ENCODE data around the gene CARD18. TPM values are rescaled to one million over a fixed set of nuclear protein-coding genes. Genes with fewer than 3 reads are reported as not detected.

The CARD18 gene, protein sequence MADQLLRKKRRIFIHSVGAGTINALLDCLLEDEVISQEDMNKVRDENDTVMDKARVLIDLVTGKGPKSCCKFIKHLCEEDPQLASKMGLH
- not detected in 2 replicates for total RNA-seq (ENCODE audit: low replicate concordance)

DNA sequence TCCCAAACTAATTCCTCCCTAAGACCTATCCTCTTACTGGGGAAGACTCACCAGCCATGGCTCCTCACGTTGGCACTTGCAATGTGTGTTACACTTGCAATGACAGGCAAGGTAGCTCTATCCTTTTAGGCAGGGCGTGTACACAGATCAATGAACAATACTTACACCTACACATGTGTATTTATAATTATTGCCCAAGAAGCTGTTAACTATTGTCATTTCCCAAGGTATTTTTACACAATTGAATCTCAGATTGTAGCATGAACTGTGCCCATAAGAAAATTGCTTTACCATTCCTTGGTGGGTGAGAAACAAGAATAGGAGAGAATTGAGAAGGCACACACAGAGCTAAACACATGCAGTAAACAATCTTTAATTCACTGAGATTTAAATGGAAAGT, at the start of gene CARD18:
CARD18 (minus strand) TSS at position 101 of the 400 bp plus-strand sequence; CDS start at position 58, 43 bp downstream.
- no peak within 1 kb of the TSS for H2AFZ ChIP-seq (replicated peaks)
- DNase-seq (ENCODE audit: low spot score) = no peak
- no peaks in the 10 kb centered on the region for H3K27me3 ChIP-seq
- H3K9me3 ChIP-seq (ENCODE audit: low read depth) = no peaks in the 10 kb centered on the region
- no peak within 1 kb of the TSS for H3K27ac ChIP-seq
- H3K4me3 ChIP-seq = no peak within 1 kb of the TSS
- no peaks in the 10 kb centered on the region for H3K79me2 ChIP-seq (ENCODE audit: low read depth)
- H3K27me3 Mint-ChIP-seq (ENCODE audit: insufficient read depth, low read depth) = no peaks in the 10 kb centered on the region
- H3K36me3 ChIP-seq = no peaks in the 10 kb centered on the region
- no peak within 1 kb of the TSS for H3K4me2 ChIP-seq
- no peak for TF ChIP-seq EZH2phosphoT487 (IDR thresholded peaks at IDR 0.05)
- TF ChIP-seq, protein P1, sequence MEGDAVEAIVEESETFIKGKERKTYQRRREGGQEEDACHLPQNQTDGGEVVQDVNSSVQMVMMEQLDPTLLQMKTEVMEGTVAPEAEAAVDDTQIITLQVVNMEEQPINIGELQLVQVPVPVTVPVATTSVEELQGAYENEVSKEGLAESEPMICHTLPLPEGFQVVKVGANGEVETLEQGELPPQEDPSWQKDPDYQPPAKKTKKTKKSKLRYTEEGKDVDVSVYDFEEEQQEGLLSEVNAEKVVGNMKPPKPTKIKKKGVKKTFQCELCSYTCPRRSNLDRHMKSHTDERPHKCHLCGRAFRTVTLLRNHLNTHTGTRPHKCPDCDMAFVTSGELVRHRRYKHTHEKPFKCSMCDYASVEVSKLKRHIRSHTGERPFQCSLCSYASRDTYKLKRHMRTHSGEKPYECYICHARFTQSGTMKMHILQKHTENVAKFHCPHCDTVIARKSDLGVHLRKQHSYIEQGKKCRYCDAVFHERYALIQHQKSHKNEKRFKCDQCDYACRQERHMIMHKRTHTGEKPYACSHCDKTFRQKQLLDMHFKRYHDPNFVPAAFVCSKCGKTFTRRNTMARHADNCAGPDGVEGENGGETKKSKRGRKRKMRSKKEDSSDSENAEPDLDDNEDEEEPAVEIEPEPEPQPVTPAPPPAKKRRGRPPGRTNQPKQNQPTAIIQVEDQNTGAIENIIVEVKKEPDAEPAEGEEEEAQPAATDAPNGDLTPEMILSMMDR (IDR thresholded peaks at IDR 0.05) = no peak
- TF ChIP-seq EZH2 (IDR thresholded peaks at IDR 0.05) = no peak
- H3K9ac ChIP-seq = no peak within 1 kb of the TSS
- H3F3A ChIP-seq (ENCODE audit: low read depth) = no peaks in the 10 kb centered on the region
- no peak within 1 kb of the TSS for H3K4me3 Mint-ChIP-seq
- H3K9me3 Mint-ChIP-seq = no peaks in the 10 kb centered on the region
- H3K27ac Mint-ChIP-seq = no peak within 1 kb of the TSS
- no peaks in the 10 kb centered on the region for H3K36me3 Mint-ChIP-seq
- H4K20me1 ChIP-seq (ENCODE audit: low read depth) = no peaks in the 10 kb centered on the region
- no peaks in the 10 kb centered on the region for H3K4me1 Mint-ChIP-seq
- H3K4me1 ChIP-seq = no peaks in the 10 kb centered on the region

DNA sequence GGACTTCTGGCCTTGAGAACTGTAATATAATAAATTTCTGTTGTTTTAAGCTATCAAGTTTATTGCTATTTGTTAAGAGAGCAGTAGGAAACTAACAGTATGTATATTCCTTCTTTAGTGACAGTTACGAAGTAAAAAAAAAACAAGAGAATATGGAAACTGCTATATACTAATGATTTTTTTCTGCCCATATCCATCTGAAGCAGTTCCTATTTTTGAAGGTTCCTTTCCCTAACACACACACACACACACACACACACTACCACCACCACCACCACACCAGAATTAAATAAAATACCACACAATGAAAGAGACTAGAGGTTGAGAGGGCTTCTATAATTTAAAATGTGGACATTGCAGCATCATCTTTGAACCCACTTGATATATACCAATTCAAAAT, 44.4 kb upstream of the CARD18 start:
- H3K9me3 ChIP-seq (ENCODE audit: low read depth) = no peaks in the 10 kb centered on the region
- no peak overlapping the region for H2AFZ ChIP-seq (replicated peaks)
- H3K79me2 ChIP-seq (ENCODE audit: low read depth) = no peaks in the 10 kb centered on the region
- DNase-seq (ENCODE audit: low spot score) = no peak
- Mint-ChIP-seq H3K36me3 (no peaks in the 10 kb centered on the region), H3K27me3 (ENCODE audit: insufficient read depth, low read depth) (no peaks in the 10 kb centered on the region), H3K27ac (no peak overlapping the region), H3K4me1 (no peaks in the 10 kb centered on the region), H3K4me3 (no peak overlapping the region), H3K9me3 (no peaks in the 10 kb centered on the region)
- H4K20me1 ChIP-seq (ENCODE audit: low read depth) = no peaks in the 10 kb centered on the region
- H3K4me2 ChIP-seq = no peak overlapping the region
- no peaks in the 10 kb centered on the region for H3K36me3 ChIP-seq
- no peak overlapping the region for H3K9ac ChIP-seq
- H3F3A ChIP-seq (ENCODE audit: low read depth) = no peaks in the 10 kb centered on the region
- H3K27ac ChIP-seq = no peak overlapping the region
- TF ChIP-seq EZH2 (IDR thresholded peaks at IDR 0.05) (no peak), EZH2phosphoT487 (IDR thresholded peaks at IDR 0.05) (no peak)
- TF ChIP-seq, protein P1 (IDR thresholded peaks at IDR 0.05) = no peak
- H3K27me3 ChIP-seq = no peaks in the 10 kb centered on the region
- no peaks in the 10 kb centered on the region for H3K4me1 ChIP-seq
- H3K4me3 ChIP-seq = no peak overlapping the region

DNA sequence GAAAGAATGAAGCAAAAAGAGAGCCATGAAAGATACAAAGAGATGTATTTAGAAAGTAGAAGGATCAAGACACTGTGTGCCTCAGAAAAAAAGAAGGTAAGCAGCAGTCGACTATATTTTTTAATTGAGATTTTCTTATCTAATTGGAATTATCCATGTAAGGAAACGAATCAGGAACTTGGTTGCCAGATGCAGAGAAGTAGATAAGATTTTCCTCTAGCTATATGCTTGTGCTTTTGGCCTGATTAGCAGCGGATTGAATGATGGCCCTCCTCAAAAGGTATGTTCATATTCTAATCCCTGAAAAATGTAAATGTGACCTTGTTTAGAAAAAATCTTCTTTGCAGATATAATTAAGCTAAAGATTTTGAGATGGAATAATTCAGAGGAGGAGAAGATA, 43.9 kb upstream of the CARD18 start:
- Histone ChIP-seq H3K9ac (no peak overlapping the region), H3K79me2 (ENCODE audit: low read depth) (no peaks in the 10 kb centered on the region), H3K4me2 (no peak overlapping the region), H2AFZ (replicated peaks) (no peak overlapping the region), H3K36me3 (no peaks in the 10 kb centered on the region), H3F3A (ENCODE audit: low read depth) (no peaks in the 10 kb centered on the region), H3K4me1 (no peaks in the 10 kb centered on the region), H3K27me3 (no peaks in the 10 kb centered on the region), H4K20me1 (ENCODE audit: low read depth) (no peaks in the 10 kb centered on the region), H3K27ac (no peak overlapping the region), H3K4me3 (no peak overlapping the region), H3K9me3 (ENCODE audit: low read depth) (no peaks in the 10 kb centered on the region)
- Mint-ChIP-seq H3K4me3 (no peak overlapping the region), H3K4me1 (no peaks in the 10 kb centered on the region), H3K9me3 (no peaks in the 10 kb centered on the region), H3K27ac (no peak overlapping the region), H3K27me3 (ENCODE audit: insufficient read depth, low read depth) (no peaks in the 10 kb centered on the region), H3K36me3 (no peaks in the 10 kb centered on the region)
- TF ChIP-seq EZH2phosphoT487 (IDR thresholded peaks at IDR 0.05) (no peak), EZH2 (IDR thresholded peaks at IDR 0.05) (no peak)
- no peak for DNase-seq (ENCODE audit: low spot score)

DNA sequence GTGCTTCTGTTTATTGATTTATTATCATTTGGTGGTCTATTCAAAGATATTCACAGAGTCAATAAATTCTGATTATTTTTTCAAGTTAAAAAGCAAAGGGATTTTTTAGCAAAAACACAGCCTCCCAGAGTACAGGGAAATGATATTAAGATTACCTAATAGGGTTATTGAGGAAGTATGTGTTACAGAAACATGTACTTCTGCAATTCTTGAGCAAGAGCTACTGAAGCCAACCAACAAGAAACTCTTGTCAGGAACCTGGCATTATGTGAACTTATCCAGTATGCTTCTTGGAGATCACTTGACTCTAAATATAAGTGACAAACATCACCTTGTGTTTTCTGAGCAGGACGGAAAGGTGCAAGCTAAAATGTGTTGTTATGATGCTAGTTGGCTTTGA, 42.0 kb upstream of the CARD18 start:
- no peak overlapping the region for H3K4me3 Mint-ChIP-seq
- Histone ChIP-seq H3K79me2 (ENCODE audit: low read depth) (no peaks in the 10 kb centered on the region), H3K36me3 (no peaks in the 10 kb centered on the region), H3K4me1 (no peaks in the 10 kb centered on the region), H3F3A (ENCODE audit: low read depth) (no peaks in the 10 kb centered on the region), H2AFZ (replicated peaks) (no peak overlapping the region), H3K4me2 (no peak overlapping the region), H3K9me3 (ENCODE audit: low read depth) (no peaks in the 10 kb centered on the region), H3K27ac (no peak overlapping the region), H3K27me3 (no peaks in the 10 kb centered on the region), H4K20me1 (ENCODE audit: low read depth) (no peaks in the 10 kb centered on the region), H3K4me3 (no peak overlapping the region), H3K9ac (no peak overlapping the region)
- H3K9me3 Mint-ChIP-seq = no peaks in the 10 kb centered on the region
- no peaks in the 10 kb centered on the region for H3K27me3 Mint-ChIP-seq (ENCODE audit: insufficient read depth, low read depth)
- TF ChIP-seq, protein P1 (IDR thresholded peaks at IDR 0.05) = no peak
- no peak for TF ChIP-seq EZH2phosphoT487 (IDR thresholded peaks at IDR 0.05)
- no peak for TF ChIP-seq EZH2 (IDR thresholded peaks at IDR 0.05)
- H3K36me3 Mint-ChIP-seq = no peaks in the 10 kb centered on the region
- H3K4me1 Mint-ChIP-seq = no peaks in the 10 kb centered on the region
- H3K27ac Mint-ChIP-seq = no peak overlapping the region
- DNase-seq (ENCODE audit: low spot score) = no peak
